Neural progenitor cell (in vitro differentiated cells): ENCODE results near the gene C4orf50. TPM values are rescaled to one million over a fixed set of nuclear protein-coding genes. Genes with fewer than 3 reads are reported as not detected.

Experiments used
- DNase-seq: peaks from one replicate; pipeline ENCODE4 v3.0.0-alpha.2; 2016; ENCODE audit warnings: low spot score
- H2AFZ ChIP-seq: fragments of 200-600 bp; sonication (generic); replicated peaks from 2 replicates; pipeline ENCODE4 v1.6.1; 2016; ENCODE audit warnings: antibody characterized with exemption
- H3F3A ChIP-seq: fragments of 200-600 bp; sonication (generic); 2 replicates; pipeline ENCODE4 v1.6.1; 2016; ENCODE audit warnings: antibody characterized with exemption, low read depth
- H3K27ac ChIP-seq: fragments of 200-600 bp; sonication (generic); 2 replicates; pipeline ENCODE4 v1.5.1; 2016; ENCODE audit warnings: mild to moderate bottlenecking
- H3K27me3 ChIP-seq: fragments of 200-600 bp; sonication (generic); 2 replicates; pipeline ENCODE4 v1.6.1; 2016; ENCODE audit warnings: mild to moderate bottlenecking, moderate library complexity
- H3K36me3 ChIP-seq: fragments of 200-600 bp; sonication (generic); 2 replicates; pipeline ENCODE4 v1.5.1; 2016
- H3K4me1 ChIP-seq: fragments of 200-600 bp; sonication (generic); 2 replicates; pipeline ENCODE4 v1.6.1; 2016; ENCODE audit warnings: mixed run types
- H3K4me2 ChIP-seq: fragments of 200-600 bp; sonication (generic); 2 replicates; pipeline ENCODE4 v1.6.1; 2016
- H3K4me3 ChIP-seq: fragments of 200-600 bp; sonication (generic); 2 replicates; pipeline ENCODE4 v1.5.1; 2016
- H3K79me2 ChIP-seq: fragments of 200-600 bp; sonication (generic); 2 replicates; pipeline ENCODE4 v1.6.1; 2016; ENCODE audit warnings: low read depth
- H3K9ac ChIP-seq: fragments of 200-600 bp; sonication (generic); 2 replicates; pipeline ENCODE4 v1.6.1; 2016
- H3K9me3 ChIP-seq: fragments of 200-600 bp; sonication (generic); 2 replicates; pipeline ENCODE4 v1.5.1; 2016; ENCODE audit warnings: low read depth
- H4K20me1 ChIP-seq: fragments of 200-600 bp; sonication (generic); 2 replicates; pipeline ENCODE4 v1.6.1; 2016; ENCODE audit warnings: low read depth
- H3K27ac Mint-ChIP-seq: 3 replicates; pipeline ENCODE4 v1.8.0; 2021; ENCODE audit warnings: mixed read lengths
- H3K27me3 Mint-ChIP-seq: 2 replicates; pipeline ENCODE4 v1.8.0; 2022; ENCODE audit warnings: low read depth, mild to moderate bottlenecking, inconsistent platforms, moderate library complexity, mixed read lengths; ENCODE audit not compliant: insufficient read depth
- H3K36me3 Mint-ChIP-seq: 3 replicates; pipeline ENCODE4 v1.8.0; 2021; ENCODE audit warnings: mixed read lengths
- H3K4me1 Mint-ChIP-seq: 3 replicates; pipeline ENCODE4 v1.8.0; 2021; ENCODE audit warnings: mixed read lengths
- H3K4me3 Mint-ChIP-seq: 3 replicates; pipeline ENCODE4 v1.8.0; 2021; ENCODE audit warnings: mild to moderate bottlenecking, moderate library complexity, mixed read lengths
- H3K9me3 Mint-ChIP-seq: 3 replicates; pipeline ENCODE4 v1.8.0; 2020; ENCODE audit warnings: mixed read lengths
- CTCF ChIP-seq: fragments of 200-600 bp; sonication (generic); IDR thresholded peaks from 2 replicates; pipeline ENCODE4 v1.5.1; 2017; ENCODE audit warnings: antibody characterized with exemption, mild to moderate bottlenecking
- EZH2 ChIP-seq: fragments of 200-600 bp; sonication (generic); IDR thresholded peaks from 2 replicates; pipeline ENCODE4 v1.6.1; 2017; ENCODE audit warnings: antibody characterized with exemption, mild to moderate bottlenecking, moderate library complexity
- EZH2phosphoT487 ChIP-seq: fragments of 200-600 bp; sonication (generic); IDR thresholded peaks from 2 replicates; pipeline ENCODE4 v1.6.1; 2017; ENCODE audit warnings: antibody characterized with exemption
- total RNA-seq: library from RNA; depleted of rRNA; stranded (reverse); fragments of >200 nt; gene quantifications from 2 replicates; pipeline ENCODE4 v1.2.3, GENCODE V29; 2015; ENCODE audit warnings: low replicate concordance

The C4orf50 gene
- total RNA-seq, 1 donor from 2014 or later = 0.32 TPM

GRCh38 chr4:5928844-5929420, 89.3 kb downstream of the C4orf50 start:
- Histone ChIP-seq H3K9ac (no peak overlapping the region), H3K79me2 (no peaks in the 10 kb centered on the region), H3K9me3 (no peaks in the 10 kb centered on the region), H3F3A (no peaks in the 10 kb centered on the region), H3K4me2 (no peak overlapping the region), H3K4me3 (no peak overlapping the region), H3K27me3 (peaks cover 29% of the 10 kb centered on the region), H2AFZ (no peak overlapping the region), H3K36me3 (no peaks in the 10 kb centered on the region), H3K4me1 (no peaks in the 10 kb centered on the region), H4K20me1 (no peaks in the 10 kb centered on the region), H3K27ac (no peak overlapping the region)
- H3K36me3 Mint-ChIP-seq = no peaks in the 10 kb centered on the region
- no peak for TF ChIP-seq EZH2phosphoT487
- no peak for TF ChIP-seq CTCF
- TF ChIP-seq EZH2 = no peak
- H3K4me1 Mint-ChIP-seq = peaks cover 38% of the 10 kb centered on the region
- H3K27me3 Mint-ChIP-seq = peaks cover 6% of the 10 kb centered on the region
- DNase-seq = no peak
- H3K9me3 Mint-ChIP-seq = no peaks in the 10 kb centered on the region
- H3K27ac Mint-ChIP-seq = no peak overlapping the region
- H3K4me3 Mint-ChIP-seq = no peak overlapping the region

DNA sequence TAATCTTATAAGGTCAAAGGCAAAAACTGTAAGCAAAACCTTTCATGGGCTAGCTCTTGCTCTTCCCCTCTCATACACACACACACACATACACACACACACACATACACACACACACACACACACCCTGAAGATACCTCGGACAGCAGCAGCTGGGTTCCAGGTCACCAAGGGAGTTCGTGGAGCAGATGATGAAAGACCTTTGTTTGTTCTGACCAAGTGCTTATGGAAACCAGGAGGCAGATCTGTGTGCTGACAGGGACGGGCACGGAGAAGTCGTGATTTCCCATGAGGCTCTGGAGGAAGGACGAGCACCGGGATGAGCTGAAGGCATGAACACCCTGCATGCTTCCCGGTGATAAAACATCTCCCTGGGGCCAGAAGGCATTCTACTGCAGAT, 90.0 kb downstream of the C4orf50 start:
- no peak overlapping the region for H3K9ac ChIP-seq
- Mint-ChIP-seq H3K4me1 (peaks cover 38% of the 10 kb centered on the region), H3K27me3 (peaks cover 6% of the 10 kb centered on the region), H3K36me3 (no peaks in the 10 kb centered on the region), H3K9me3 (no peaks in the 10 kb centered on the region), H3K27ac (no peak overlapping the region), H3K4me3 (no peak overlapping the region)
- H3K4me1 ChIP-seq = no peaks in the 10 kb centered on the region
- H3F3A ChIP-seq = no peaks in the 10 kb centered on the region
- no peak overlapping the region for H3K4me3 ChIP-seq
- H3K79me2 ChIP-seq = no peaks in the 10 kb centered on the region
- no peaks in the 10 kb centered on the region for H3K9me3 ChIP-seq
- H3K36me3 ChIP-seq = no peaks in the 10 kb centered on the region
- H3K27ac ChIP-seq = no peak overlapping the region
- no peak overlapping the region for H2AFZ ChIP-seq
- peaks cover 23% of the 10 kb centered on the region for H3K27me3 ChIP-seq
- TF ChIP-seq CTCF = no peak
- TF ChIP-seq EZH2phosphoT487 = no peak
- no peak for TF ChIP-seq EZH2
- no peak for DNase-seq
- H4K20me1 ChIP-seq = no peaks in the 10 kb centered on the region
- no peak overlapping the region for H3K4me2 ChIP-seq

DNA sequence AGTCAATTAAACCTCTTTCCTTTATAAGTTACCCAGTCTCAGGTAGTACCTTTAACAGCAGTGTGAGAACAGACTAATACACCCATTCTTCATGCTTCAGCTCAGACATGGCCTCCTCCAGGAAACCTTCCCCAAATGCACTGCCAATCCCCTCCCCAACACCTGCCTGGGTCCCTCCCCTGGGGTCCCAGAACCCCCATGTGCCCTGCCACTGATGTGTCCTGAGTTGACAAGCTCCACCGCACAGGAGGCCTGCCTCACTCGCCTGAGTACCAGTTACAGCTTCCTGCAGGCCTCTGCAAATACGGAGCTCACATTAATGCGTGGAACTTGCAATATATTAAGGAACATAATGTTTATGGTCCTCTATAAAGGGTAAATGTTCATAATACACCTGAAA, 90.5 kb downstream of the C4orf50 start:
- H3K9me3 Mint-ChIP-seq = no peaks in the 10 kb centered on the region
- Histone ChIP-seq H4K20me1 (no peaks in the 10 kb centered on the region), H3K4me1 (no peaks in the 10 kb centered on the region), H3K4me3 (no peak overlapping the region), H3K79me2 (no peaks in the 10 kb centered on the region), H2AFZ (no peak overlapping the region), H3K27ac (no peak overlapping the region), H3K4me2 (no peak overlapping the region), H3K27me3 (peaks cover 18% of the 10 kb centered on the region), H3K9ac (no peak overlapping the region), H3K36me3 (no peaks in the 10 kb centered on the region), H3K9me3 (no peaks in the 10 kb centered on the region), H3F3A (no peaks in the 10 kb centered on the region)
- H3K4me1 Mint-ChIP-seq = peaks cover 38% of the 10 kb centered on the region
- no peak for TF ChIP-seq EZH2
- TF ChIP-seq EZH2phosphoT487 = no peak
- no peak for TF ChIP-seq CTCF
- H3K36me3 Mint-ChIP-seq = no peaks in the 10 kb centered on the region
- no peak for DNase-seq
- no peak overlapping the region for H3K4me3 Mint-ChIP-seq
- H3K27me3 Mint-ChIP-seq = peaks cover 4% of the 10 kb centered on the region
- no peak overlapping the region for H3K27ac Mint-ChIP-seq
